D721Med (cell line): ENCODE measurements around the gene IRX1.

Source experiments
- DNase-seq: peaks from one replicate; pipeline ENCODE4 v3.0.0; 2011; ENCODE audit warnings: low spot score; ENCODE audit not compliant: insufficient read length
- FAIRE-seq: peaks from 2 replicates; lab custom pipeline; 2011; peaks lifted over from hg19 to GRCh38; lab: Jason Lieb, UNC
- TF ChIP-seq, protein P1 (sequence below): IDR thresholded peaks from 2 replicates; pipeline ENCODE4 v1.5.1; 2012; ENCODE audit warnings: mild to moderate bottlenecking, control low read depth; ENCODE audit not compliant: insufficient read depth; ENCODE audit errors: missing control alignments

Gene IRX1

DNA sequence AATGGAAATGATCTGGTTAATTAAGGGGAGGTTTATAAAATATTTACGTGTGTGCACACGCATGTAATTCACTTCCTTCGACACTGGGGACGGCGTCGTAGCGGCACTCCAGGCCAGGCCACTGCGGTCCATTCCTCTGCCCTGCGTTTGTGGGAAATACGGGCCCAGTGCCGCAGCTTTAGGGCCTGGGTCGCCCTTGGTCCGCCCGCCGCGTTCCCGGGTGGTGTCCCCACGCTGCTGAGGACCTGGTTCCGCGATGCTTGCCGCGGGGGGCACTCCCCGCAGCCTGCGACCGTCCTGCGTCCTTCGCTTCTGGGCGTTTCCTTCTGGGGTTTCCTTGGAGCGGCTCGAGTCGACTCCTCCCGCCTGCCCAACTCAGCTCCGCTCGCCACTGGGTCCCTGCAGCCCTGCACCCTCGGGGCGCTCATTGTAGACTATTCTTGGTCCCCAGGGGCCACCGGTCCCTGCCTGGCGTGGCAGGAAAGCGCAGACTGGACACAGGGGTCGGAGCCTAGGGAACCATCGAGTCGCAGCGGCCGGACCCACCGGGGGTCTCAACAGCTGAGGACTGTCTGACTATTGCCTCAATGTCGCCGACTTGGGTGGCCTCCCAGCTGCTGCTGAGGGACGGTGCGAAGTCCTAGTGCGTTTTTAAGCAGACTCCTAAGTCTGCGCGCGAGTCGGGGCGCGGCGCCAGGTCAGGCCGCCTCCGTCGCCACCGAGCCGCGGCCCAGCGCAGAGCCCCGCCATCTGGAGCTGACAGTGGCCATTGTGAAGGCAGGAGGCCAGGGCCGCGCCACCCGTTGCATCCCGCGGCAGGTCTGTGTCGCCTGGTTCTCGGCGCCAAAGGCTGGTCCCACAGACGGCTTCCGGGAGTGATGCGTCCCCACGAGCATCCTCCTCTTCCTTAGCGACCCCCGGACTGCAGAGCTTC lies 4.4 kb upstream of the IRX1 start:
- FAIRE-seq (no peak), DNase-seq (no peak)
- TF ChIP-seq, protein P1, sequence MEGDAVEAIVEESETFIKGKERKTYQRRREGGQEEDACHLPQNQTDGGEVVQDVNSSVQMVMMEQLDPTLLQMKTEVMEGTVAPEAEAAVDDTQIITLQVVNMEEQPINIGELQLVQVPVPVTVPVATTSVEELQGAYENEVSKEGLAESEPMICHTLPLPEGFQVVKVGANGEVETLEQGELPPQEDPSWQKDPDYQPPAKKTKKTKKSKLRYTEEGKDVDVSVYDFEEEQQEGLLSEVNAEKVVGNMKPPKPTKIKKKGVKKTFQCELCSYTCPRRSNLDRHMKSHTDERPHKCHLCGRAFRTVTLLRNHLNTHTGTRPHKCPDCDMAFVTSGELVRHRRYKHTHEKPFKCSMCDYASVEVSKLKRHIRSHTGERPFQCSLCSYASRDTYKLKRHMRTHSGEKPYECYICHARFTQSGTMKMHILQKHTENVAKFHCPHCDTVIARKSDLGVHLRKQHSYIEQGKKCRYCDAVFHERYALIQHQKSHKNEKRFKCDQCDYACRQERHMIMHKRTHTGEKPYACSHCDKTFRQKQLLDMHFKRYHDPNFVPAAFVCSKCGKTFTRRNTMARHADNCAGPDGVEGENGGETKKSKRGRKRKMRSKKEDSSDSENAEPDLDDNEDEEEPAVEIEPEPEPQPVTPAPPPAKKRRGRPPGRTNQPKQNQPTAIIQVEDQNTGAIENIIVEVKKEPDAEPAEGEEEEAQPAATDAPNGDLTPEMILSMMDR, result no peak

DNA sequence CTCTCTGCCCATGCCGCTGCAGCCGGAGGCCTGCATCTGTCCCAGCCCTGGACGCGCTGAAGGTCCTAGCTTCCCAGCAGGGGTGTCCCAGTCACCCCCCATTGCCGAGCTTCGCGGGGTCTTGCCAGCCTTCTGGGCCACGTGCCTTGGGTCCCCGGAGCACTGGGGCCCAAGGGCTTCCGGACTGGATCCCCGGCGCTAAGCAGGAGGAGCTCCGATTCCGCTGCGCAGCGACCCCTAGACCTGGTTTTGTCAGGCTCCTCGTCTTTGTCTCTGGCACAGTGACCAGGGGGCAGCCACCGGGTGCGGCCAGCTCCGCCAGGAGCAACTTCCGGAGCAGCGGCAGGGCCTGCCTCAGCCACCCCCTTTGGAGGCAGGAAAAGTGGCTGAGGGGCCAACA lies 3.3 kb upstream of the IRX1 start:
- FAIRE-seq (no peak), DNase-seq (no peak)
- TF ChIP-seq, protein P1, result no peak

DNA sequence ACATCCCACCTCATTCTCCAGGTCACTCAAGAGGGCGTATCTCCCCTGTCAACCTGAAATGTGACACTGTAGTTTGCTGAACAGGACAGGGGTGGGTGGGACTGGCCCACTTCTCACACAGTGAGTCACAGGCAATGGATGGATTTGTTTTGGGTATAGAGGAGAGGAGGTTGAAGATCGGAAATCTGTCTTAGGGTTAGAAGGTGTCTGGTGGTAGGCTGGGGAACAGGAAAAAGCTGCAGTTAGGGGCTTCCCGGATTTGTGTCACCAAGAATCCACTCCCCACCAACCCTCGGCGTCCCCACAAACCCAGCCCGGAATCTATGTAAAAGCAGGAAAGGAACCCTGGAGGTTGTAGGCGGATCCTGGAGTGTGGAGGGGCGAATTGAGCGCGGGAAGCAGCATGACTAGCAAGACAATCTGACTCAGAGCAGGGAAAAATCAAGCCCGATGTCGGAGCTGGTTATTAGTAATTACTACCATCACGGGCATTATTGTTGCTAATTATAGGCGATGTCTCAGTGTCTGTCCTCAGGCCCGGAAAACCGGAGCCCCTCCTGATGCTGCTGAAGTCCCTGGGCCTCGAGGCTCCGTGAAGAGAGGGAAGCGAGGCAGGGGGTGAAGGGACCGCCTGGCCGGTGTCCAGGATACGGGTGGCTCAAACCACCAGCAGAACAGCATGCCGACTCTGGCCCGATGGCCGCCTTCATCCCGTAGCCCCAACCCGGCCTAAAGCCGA lies 1.7 kb upstream of the IRX1 start:
- TF ChIP-seq, protein P1, result no peak
- no peak for DNase-seq
- FAIRE-seq, result no peak

DNA sequence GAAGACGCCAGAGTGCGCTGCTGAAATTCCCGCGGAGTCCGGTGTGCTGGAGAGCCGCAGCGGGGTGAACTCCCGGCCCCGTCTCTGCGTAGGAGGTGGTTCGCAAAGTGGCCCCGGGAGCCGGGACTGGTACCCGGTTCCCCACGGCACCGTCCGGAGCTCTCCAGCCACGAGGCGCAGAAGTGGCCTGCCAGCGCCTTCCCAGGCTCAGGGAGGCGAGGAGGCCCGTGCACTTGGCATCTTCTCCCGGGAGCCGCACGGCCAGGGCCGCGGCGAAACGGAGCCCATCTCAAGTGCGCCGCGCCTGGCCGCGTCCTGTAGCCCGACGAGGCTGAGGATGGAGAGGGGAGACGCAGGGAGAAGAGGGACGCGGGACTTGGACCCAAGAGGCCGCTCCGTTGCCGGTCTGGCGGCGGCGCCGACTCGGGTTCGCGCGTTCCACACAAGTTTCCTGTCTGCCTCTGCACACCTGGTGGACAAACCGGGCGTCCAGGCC lies 1.1 kb upstream of the IRX1 start:
- FAIRE-seq (no peak), DNase-seq (no peak)
- TF ChIP-seq, protein P1, result no peak

DNA sequence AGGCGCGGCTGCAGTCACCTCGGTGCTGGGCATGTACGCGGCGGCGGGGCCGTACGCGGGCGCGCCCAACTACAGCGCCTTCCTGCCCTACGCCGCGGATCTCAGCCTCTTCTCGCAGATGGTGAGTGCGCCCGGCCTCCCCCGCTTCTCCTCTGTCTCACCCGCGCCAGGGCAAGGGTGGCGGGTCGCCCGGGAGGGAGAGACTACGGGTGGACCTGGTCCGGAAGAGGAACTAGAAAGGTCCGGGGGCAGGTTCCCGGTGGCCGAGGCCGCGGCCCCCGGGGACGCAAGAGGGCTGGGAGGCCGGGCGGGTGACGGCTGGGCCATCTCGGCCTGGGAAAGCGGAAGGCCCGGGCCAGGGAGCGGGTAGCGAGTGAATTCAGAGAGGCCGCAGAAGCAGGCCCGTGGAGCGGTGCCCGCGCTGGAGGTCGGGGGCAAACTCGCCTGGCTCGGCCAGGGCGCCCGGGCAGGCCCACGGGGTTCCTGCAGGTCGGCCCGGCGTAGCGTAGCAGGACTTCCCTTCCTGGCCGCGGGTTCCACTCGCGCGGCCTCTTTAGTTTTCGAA lies 711 bp downstream of the IRX1 start:
- no peak for DNase-seq
- no peak for FAIRE-seq

DNA sequence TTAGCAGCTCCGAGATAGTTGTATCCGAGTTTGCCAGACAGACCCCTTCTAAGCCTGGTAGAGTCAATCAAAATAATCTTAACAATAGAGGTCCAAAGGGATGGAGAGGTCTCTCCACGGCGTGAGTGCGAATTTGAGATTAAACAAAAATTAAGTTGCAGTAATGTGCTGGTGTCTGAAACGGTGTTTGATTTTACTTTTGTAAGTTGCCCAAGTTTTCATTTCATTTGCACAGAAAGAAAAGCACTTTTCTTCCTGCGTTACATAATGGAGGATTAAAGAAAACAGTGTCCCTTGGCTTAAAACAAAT lies 1.2 kb downstream of the IRX1 start:
- FAIRE-seq (no peak), DNase-seq (no peak)
- TF ChIP-seq, protein P1, result no peak

More for the DNA sequence above, 711 bp downstream of the IRX1 start:
- TF ChIP-seq, protein P1, result no peak
